Ecto neural progenitor cell (in vitro differentiated cells): ENCODE measurements around the gene STPG3.

ENCODE experiments used
- DNase-seq: peaks from one replicate; pipeline ENCODE4 v3.0.0-alpha.2; 2018; ENCODE audit warnings: low spot score

Gene STPG3

GRCh38 chr9:137302449-137303150 is 51.5 kb downstream of the STPG3 start:
- peak; percentile 94 for DNase-seq
